Astrocyte of the hippocampus (primary cell): ENCODE data around the gene TAF11.
"Not testable (repeated sequence)": the region's sequence is repeated elsewhere in the genome, so short reads cannot be mapped to it uniquely, and the experiment has no call there.

Source experiments
- DNase-seq: peaks from one replicate; pipeline ENCODE4 v3.0.0; 2011; ENCODE audit warnings: low read depth, low spot score

The TAF11 gene

DNA sequence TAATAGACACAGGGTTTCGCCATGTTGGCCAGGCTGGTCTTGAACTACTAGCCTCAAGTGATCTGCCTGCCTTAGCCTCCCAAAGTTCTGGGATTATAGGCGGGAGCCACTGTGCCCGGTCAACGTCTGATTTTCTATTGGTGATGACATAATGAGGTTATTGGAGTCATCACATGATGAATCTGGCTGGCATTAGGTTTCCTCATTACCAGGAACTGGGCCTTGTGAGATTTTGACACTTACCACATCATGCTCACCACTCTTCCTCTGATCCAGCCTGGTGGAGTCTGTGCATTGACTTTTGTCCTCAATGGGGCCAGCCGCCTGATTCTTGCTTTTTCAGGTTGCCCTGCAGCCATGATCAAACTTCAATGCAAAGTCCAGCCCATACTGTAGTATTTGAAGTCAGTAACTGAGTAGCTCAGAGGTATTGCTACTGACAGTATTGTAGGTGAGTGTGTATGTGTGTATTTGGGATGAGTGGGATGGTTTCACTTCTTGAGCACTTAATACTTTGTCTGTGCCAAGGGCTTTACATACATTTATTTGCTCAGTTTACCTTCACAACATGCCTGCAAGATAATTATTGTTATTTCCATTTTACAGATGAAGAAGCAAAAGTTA, 17.3 kb upstream of the TAF11 start:
- DNase-seq = no peak

DNA sequence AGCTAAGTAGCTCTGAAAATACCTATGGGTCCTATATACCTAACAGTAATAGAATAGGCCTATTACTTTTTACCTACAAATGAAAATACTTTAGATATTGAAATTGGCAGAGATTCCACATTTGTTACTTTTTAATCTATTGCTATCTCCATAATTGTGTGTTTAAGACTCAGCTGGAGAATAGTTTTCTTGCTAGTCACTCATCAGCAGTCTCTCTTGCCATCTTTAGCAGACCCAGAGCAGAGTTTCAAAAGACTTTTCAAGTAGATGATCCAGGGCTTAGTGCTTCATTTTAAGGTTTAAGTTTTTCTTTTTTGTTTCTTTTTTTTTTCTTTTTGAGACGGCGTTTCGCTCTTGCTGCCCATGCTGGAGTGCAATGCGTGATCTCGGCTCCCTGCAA, 14.1 kb upstream of the TAF11 start:
- DNase-seq = peak; percentile 49

DNA sequence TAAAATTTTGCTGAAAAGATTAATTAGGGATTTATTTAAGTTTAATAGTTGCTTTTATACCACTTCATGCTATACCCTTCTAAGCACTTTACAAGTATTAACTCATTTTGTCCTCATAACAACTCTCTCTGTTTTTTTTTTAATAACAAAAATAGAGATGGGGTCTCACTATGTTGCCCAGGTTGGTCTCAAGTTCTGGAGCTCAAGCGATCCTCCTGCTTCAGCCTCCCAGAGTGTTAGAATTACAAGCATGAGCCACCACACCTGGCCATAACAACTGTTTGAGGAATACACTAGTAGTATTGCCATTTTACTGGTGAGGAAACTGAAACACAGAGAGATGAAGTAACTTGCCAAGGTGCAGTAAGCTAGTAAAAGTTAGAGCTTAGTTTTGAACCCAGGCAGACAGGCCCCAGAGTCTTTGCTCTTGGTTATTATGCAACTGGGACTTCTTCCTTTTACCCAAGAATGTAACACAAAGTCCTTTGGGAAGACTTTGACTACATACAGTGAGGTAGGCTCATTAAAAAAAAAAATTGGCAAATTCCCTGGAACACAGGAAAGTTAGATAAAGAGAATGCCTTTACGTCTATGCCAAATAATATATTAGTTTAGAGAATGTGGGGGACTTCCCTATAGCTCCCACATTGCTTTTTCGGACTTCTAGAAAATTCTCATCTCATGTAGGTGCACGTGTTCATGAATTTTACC, 12.6 kb upstream of the TAF11 start:
- no peak for DNase-seq

- DNase-seq = not testable (repeated sequence)
Measured at GRCh38 chr6:34899748-34900147, 11.9 kb upstream of the TAF11 start.

- no peak for DNase-seq
Measured at GRCh38 chr6:34897716-34898115, 9.9 kb upstream of the TAF11 start.

GRCh38 chr6:34897130-34897529, 9.3 kb upstream of the TAF11 start:
- no peak for DNase-seq

- no peak for DNase-seq
Measured at GRCh38 chr6:34894693-34895092, 6.9 kb upstream of the TAF11 start.

GRCh38 chr6:34891296-34891695, 3.5 kb upstream of the TAF11 start:
- DNase-seq = no peak

GRCh38 chr6:34890533-34890925, 2.7 kb upstream of the TAF11 start:
- DNase-seq = no peak

DNA sequence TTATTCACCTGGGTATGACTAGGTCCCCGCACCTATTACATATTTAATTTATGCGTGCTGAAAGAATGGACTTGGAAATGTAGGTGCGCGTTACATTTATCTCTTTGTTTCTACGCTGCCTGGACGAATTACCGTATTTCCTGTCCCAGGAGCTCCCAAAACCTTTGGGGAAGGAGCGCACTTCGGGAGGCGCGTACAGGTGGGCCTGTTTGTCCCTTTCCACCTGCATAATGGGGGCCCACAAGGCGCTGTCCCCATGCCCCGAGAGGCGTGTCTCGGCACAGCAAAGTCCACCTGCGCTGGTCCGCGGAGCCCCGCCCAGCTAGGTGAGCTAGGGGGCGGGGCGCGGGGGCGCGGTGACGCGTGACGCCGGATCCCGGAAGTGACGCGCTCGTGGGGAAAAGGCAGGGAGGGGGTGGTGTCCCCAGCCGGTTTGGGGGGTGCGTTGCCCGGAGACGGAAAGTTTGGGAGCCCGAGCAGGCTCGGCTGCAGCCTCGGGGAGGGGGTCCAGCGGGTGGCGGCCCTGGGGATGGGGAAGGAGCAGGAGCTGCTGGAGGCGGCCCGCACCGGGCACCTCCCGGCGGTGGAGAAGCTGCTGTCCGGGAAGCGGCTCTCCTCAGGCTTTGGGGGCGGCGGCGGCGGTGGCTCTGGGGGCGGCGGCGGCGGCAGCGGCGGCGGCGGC, 1.2 kb upstream of the TAF11 start, which contains the start of gene ANKS1A:
Gene ANKS1A, plus strand, starts transcription at position 382 of the 682 bp plus-strand sequence. Its CDS starts 148 bp downstream, at position 530.
- peak; percentile 84 for DNase-seq

- no peak for DNase-seq
Measured at GRCh38 chr6:34888514-34888856, 643 bp upstream of the TAF11 start.

DNA sequence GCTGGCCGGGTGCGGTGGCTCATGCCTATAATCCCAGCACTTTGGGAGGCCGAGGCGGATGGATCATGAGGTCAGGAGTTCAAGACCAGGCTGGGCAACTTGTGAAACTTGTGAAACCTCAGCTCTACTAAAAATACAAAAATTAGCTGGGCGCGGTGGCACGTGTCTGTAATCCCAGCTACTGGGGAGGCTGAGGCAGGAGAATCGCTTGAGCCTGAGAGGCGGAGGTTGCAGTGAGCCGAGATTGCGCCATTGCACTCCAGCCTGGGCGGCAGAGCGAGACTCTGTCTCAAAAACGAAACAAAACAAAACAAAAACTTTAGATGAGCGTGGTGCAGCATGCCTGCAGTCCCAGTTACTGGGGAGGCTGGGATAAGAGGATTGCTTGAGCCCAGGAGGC, 2.0 kb downstream of the TAF11 start:
- not testable (repeated sequence) for DNase-seq

DNA sequence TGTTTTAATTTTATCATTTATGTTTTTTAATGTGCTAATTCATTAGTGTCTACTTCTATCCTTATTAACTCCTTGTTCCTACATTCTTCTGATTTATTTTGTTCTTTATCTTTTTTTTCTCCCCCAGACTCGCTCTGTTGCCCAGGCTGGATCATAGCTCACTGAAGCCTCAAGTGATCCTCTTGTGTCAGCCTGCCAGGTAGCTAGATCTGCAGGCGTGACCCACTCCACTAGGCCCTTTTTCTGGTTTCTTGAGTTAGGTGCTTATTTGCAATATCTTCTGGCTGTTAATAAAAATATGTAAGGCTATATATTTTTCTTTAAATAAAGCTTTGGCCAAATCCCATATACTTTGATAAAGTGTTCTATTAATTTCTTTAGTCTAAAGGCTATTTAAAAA, 2.8 kb downstream of the TAF11 start:
- no peak for DNase-seq

DNA sequence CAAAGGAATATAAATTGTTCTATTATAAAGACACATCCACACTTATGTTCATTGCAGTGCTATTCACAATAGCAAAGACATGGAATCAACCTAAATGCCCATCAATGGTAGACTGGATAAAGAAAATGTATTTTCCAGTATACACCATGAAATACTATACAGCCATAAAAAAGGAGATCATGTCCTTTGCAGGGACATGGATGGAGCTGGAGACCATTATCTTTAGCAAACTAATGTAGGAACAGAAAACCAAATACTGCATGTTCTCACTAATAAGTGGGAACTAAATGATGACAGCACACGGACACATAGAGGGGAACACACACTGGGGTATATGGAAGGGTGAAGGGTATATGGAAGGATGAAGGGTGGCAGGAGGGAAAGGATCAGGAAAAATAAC, 3.8 kb downstream of the TAF11 start:
- DNase-seq = not testable (repeated sequence)

DNA sequence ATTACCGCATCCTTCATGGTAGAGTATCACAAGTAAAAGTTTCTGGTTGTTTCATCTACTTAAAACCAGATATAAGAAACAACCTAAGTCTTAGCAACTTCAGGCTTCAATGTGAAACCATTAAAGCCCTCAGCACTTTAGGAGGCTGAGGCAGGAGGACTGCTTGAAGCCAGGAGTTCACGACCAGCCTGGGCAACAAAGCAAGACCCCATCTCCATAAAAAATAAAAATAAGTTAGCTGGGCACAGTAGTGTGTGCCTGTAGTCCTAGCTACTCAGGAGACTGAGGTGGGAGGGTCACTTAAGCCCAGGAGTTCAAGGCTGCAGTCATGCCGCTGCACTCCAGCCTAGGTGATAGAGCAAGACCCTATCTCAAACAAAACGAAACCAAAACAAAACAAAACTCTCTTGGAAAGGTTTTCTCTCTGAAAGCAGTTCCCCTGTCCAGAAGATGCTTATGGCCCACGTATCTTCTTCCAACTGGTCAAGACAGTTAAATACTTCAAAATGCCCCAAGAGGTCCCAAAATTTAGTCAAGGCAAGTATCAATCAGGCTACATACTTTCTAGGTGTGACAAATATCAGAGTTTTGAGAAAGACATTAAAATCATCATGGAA, 9.9 kb downstream of the TAF11 start:
- DNase-seq = no peak

DNA sequence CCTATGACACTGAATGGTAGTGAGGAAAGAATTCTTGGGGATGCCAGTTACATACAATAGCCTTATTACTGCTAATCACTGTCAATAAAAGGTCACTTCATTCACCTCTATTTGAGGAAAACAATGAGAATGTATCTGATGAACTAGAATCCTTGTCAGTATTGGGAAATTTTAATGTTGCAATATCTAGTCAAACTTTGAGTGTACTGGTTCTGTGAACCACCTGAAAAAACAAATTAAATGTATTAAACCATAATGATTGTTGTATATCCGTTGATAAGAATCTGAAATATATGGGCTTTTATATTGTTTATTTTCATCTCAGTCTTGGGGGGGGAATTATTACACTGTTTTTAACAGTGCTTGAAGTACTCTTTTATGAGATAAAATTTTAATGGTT, 10.6 kb downstream of the TAF11 start:
- no peak for DNase-seq

- no peak for DNase-seq
Measured at GRCh38 chr6:34876472-34876871, 11.4 kb downstream of the TAF11 start.

- no peak for DNase-seq
Measured at GRCh38 chr6:34875292-34876213, 12.3 kb downstream of the TAF11 start.

- DNase-seq = no peak
Measured at GRCh38 chr6:34872332-34872731, 15.5 kb downstream of the TAF11 start.

- no peak for DNase-seq
Measured at GRCh38 chr6:34871853-34872252, 16.0 kb downstream of the TAF11 start.

GRCh38 chr6:34867484-34867883, 20.4 kb downstream of the TAF11 start:
- peak; percentile 4 for DNase-seq
